Measurements from ENCODE around the gene ITGA1.

Gene ITGA1

DNA sequence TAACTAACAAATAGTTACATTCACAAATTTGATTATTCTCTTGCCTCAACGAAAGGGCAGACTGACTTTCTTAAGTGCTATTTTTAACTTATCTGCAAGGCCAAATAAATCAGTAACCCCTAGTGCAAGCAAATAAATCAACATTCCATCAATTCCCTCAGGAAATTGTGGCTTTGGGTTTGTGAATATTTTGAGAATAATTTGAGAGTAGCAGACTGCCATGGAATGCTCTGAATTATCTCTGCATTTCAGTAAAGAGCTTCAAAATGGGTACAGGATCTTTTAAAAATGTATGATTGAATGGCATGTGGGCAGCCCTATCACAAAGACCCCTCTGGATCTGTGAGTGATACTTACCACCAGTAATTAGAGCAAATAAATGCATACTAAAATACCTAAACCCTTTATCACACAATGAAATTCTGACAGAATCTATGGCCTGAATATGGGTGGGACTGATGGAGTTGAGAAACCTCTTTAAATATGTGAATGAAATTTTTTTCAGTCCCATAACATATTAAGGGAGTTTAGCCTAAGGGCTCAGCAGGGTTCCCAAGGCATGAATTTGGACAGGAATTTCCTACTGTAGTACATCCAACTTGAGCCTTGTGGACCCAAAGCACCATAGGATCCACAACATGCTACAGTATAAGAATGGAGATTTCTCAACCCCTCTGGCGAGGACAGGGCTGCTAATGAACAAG, 109.0 kb downstream of the ITGA1 start:
- H3K27ac ChIP-seq (ENCODE audit: insufficient read depth in 1 of 2, low read depth in 1 of 2, low read length in 2 of 2, poor library complexity in 1 of 2, severe bottlenecking in 2 of 2), result no peak overlapping the region
- no peaks in the 10 kb centered on the region for H3K9me3 ChIP-seq (ENCODE audit: control extremely low read depth in 1 of 5, control insufficient read depth in 4 of 5, insufficient read depth in 2 of 5, low read depth in 1 of 5, low read length in 4 of 5)
- no peaks in the 10 kb centered on the region for H3K4me1 ChIP-seq (ENCODE audit: control extremely low read depth in 1 of 4, control insufficient read depth in 4 of 4, insufficient read depth in 4 of 4, low read length in 3 of 4)
- H3K27me3 ChIP-seq (replicated peaks in 2 of 5; ENCODE audit: control insufficient read depth in 4 of 5, insufficient read depth in 5 of 5, low read length in 4 of 5), result no peaks in the 10 kb centered on the region
- no peaks in the 10 kb centered on the region for H3K36me3 ChIP-seq (ENCODE audit: control insufficient read depth in 4 of 4, insufficient read depth in 4 of 4, low read length in 3 of 4)
- POLR2A ChIA-PET, result no interaction called here
- DNase-seq, result no peak
- WGBS (ENCODE audit: insufficient coverage), result no CpG with 5 or more reads among the region's 2 CpGs
- CTCF ChIA-PET, result no interaction called here
- H3K4me3 ChIP-seq (ENCODE audit: control insufficient read depth in 1 of 7, extremely low read depth in 1 of 7, insufficient read depth in 4 of 7, low read depth in 2 of 7, low read length in 6 of 7), result no peak overlapping the region

DNA sequence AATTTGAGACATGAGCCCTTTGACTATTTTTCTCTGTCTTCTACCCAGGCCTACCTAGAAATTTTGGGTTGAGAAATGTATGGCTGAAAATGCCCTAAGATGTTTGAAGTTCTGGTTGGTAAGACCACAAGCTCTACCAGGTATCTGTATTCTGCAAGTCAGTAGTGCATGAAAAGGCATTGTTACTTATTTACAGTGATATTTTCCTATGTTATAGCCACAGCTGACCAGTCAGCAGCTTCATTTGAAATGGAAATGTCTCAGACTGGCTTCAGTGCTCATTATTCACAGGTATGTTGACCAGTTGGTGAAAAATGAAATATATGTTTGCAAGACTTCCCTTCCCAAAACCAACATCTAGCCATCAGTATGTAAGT, 109.5 kb downstream of the ITGA1 start:
- ChIA-PET POLR2A (no interaction called here), CTCF (no interaction called here)
- Histone ChIP-seq H3K4me3 (ENCODE audit: control insufficient read depth in 1 of 7, extremely low read depth in 1 of 7, insufficient read depth in 4 of 7, low read depth in 2 of 7, low read length in 6 of 7) (no peak overlapping the region), H3K27ac (ENCODE audit: insufficient read depth in 1 of 2, low read depth in 1 of 2, low read length in 2 of 2, poor library complexity in 1 of 2, severe bottlenecking in 2 of 2) (no peak overlapping the region), H3K9me3 (ENCODE audit: control extremely low read depth in 1 of 5, control insufficient read depth in 4 of 5, insufficient read depth in 2 of 5, low read depth in 1 of 5, low read length in 4 of 5) (no peaks in the 10 kb centered on the region), H3K4me1 (ENCODE audit: control extremely low read depth in 1 of 4, control insufficient read depth in 4 of 4, insufficient read depth in 4 of 4, low read length in 3 of 4) (no peaks in the 10 kb centered on the region), H3K36me3 (ENCODE audit: control insufficient read depth in 4 of 4, insufficient read depth in 4 of 4, low read length in 3 of 4) (no peaks in the 10 kb centered on the region), H3K27me3 (replicated peaks in 2 of 5; ENCODE audit: control insufficient read depth in 4 of 5, insufficient read depth in 5 of 5, low read length in 4 of 5) (peaks cover 0 to 1% (median 0%) of the 10 kb centered on the region in 5 experiments)
- no peak for DNase-seq

DNA sequence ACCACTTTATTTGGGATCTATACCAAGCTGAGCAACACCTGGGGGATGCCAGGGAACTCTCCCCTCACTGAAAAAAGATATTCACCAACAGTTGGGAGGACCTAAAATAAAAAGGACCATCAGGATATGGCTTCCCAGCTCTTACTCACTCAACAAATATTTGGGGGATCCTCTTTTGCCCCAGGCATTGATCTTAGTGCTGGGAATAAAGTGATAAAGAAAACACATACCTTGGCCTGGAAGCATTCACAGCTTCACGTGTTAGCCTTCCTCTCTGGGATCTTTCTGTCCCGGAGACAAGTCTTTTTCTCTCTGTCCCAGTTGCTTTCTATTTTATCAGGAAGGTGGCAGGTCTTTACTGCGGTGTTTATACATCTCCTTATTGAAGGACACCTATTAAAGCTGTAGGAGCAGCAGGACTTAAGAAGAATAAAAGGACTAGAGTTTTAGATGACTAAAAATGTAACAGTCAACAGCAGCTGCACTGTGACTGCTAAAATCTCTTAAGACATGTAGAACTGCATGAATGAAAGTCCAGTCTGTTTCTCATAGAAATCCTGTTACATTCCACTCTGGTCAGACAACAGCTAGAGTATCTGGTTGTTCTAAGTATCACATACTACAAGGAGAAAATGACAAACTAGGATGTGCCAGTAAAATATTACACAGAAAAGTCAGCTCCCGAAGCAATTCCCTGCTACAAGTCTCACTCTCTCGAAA, 111.4 kb downstream of the ITGA1 start:
- Histone ChIP-seq H3K36me3 (ENCODE audit: control insufficient read depth in 4 of 4, insufficient read depth in 4 of 4, low read length in 3 of 4) (no peaks in the 10 kb centered on the region), H3K27ac (ENCODE audit: insufficient read depth in 1 of 2, low read depth in 1 of 2, low read length in 2 of 2, poor library complexity in 1 of 2, severe bottlenecking in 2 of 2) (no peak overlapping the region), H3K27me3 (replicated peaks in 2 of 5; ENCODE audit: control insufficient read depth in 4 of 5, insufficient read depth in 5 of 5, low read length in 4 of 5) (peaks cover 0 to 1% (median 0%) of the 10 kb centered on the region in 5 experiments), H3K4me1 (ENCODE audit: control extremely low read depth in 1 of 4, control insufficient read depth in 4 of 4, insufficient read depth in 4 of 4, low read length in 3 of 4) (no peaks in the 10 kb centered on the region), H3K9me3 (ENCODE audit: control extremely low read depth in 1 of 5, control insufficient read depth in 4 of 5, insufficient read depth in 2 of 5, low read depth in 1 of 5, low read length in 4 of 5) (no peaks in the 10 kb centered on the region), H3K4me3 (ENCODE audit: control insufficient read depth in 1 of 7, extremely low read depth in 1 of 7, insufficient read depth in 4 of 7, low read depth in 2 of 7, low read length in 6 of 7) (no peak overlapping the region)
- ChIA-PET POLR2A (no interaction called here), CTCF (interaction anchor here (1.4 kb wide), 1 partner anchor 208 kb away, joined by 3 read pairs; no protein-coding TSS in a partner anchor)
- 95% methylated on average over 2 of the region's 5 CpGs for WGBS (ENCODE audit: insufficient coverage)
- DNase-seq, result no peak

DNA sequence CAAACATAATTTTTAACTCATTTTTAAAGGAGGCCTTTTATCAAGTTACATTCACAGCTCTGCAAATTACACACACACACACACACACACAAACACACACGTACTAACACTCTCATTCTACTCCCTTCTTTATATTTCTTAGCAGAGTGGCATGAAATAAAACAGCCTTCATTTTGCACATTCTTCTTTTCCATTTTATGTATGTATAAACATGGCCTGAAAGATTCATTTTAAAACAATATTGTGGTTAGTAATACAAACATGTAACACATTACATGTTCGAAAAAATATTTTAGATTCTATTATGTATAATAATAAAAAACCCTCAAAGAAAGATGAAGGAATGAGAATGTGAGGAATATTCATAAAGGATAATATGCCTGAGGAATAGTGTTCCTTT, 115.4 kb downstream of the ITGA1 start:
- DNase-seq, result no peak
- WGBS (ENCODE audit: insufficient coverage), result no CpG with 5 or more reads among the region's 2 CpGs
- Histone ChIP-seq H3K4me3 (ENCODE audit: control insufficient read depth in 1 of 7, extremely low read depth in 1 of 7, insufficient read depth in 4 of 7, low read depth in 2 of 7, low read length in 6 of 7) (no peak overlapping the region), H3K27ac (ENCODE audit: insufficient read depth in 1 of 2, low read depth in 1 of 2, low read length in 2 of 2, poor library complexity in 1 of 2, severe bottlenecking in 2 of 2) (no peak overlapping the region), H3K9me3 (ENCODE audit: control extremely low read depth in 1 of 5, control insufficient read depth in 4 of 5, insufficient read depth in 2 of 5, low read depth in 1 of 5, low read length in 4 of 5) (no peaks in the 10 kb centered on the region), H3K27me3 (replicated peaks in 2 of 5; ENCODE audit: control insufficient read depth in 4 of 5, insufficient read depth in 5 of 5, low read length in 4 of 5) (peaks cover 0 to 1% (median 0%) of the 10 kb centered on the region in 5 experiments), H3K4me1 (ENCODE audit: control extremely low read depth in 1 of 4, control insufficient read depth in 4 of 4, insufficient read depth in 4 of 4, low read length in 3 of 4) (no peaks in the 10 kb centered on the region), H3K36me3 (ENCODE audit: control insufficient read depth in 4 of 4, insufficient read depth in 4 of 4, low read length in 3 of 4) (no peaks in the 10 kb centered on the region)
- ChIA-PET POLR2A (no interaction called here), CTCF (interaction anchor here (1.5 kb wide), 1 partner anchor 11 kb away, joined by 3 read pairs; no protein-coding TSS in a partner anchor)

DNA sequence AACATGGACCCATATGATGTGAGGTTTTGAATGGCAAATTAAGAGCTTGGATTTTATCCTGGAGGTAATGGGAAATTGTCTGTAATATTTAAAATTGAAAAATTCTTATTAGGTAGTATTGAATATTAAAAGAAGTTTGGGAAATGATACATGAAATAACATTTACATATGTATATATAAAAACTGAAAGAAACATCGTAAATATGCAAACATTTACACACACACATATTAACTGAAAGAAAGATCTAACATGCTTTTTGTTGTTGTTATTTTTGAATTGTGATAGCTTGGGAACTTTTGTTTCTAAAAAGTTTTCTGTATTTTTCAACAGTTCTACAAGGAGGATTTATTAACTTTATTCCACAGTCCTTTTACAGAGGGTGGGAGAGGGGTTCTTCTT, 118.6 kb downstream of the ITGA1 start:
- H3K9me3 ChIP-seq (ENCODE audit: control extremely low read depth in 1 of 5, control insufficient read depth in 4 of 5, insufficient read depth in 2 of 5, low read depth in 1 of 5, low read length in 4 of 5), result no peaks in the 10 kb centered on the region
- no peaks in the 10 kb centered on the region for H3K4me1 ChIP-seq (ENCODE audit: control extremely low read depth in 1 of 4, control insufficient read depth in 4 of 4, insufficient read depth in 4 of 4, low read length in 3 of 4)
- H3K27me3 ChIP-seq (replicated peaks in 2 of 5; ENCODE audit: control insufficient read depth in 4 of 5, insufficient read depth in 5 of 5, low read length in 4 of 5), result peaks cover 0 to 1% (median 0%) of the 10 kb centered on the region in 5 experiments
- ChIA-PET POLR2A (no interaction called here), CTCF (interaction anchor here (0.8 kb wide), 1 partner anchor 11 kb away, joined by 3 read pairs; no protein-coding TSS in a partner anchor)
- DNase-seq, result no peak
- H3K27ac ChIP-seq (ENCODE audit: insufficient read depth in 1 of 2, low read depth in 1 of 2, low read length in 2 of 2, poor library complexity in 1 of 2, severe bottlenecking in 2 of 2), result no peak overlapping the region
- no peak overlapping the region for H3K4me3 ChIP-seq (ENCODE audit: control insufficient read depth in 1 of 7, extremely low read depth in 1 of 7, insufficient read depth in 4 of 7, low read depth in 2 of 7, low read length in 6 of 7)
- no CpG with 5 or more reads among the region's 1 CpG for WGBS (ENCODE audit: insufficient coverage)
- no peaks in the 10 kb centered on the region for H3K36me3 ChIP-seq (ENCODE audit: control insufficient read depth in 4 of 4, insufficient read depth in 4 of 4, low read length in 3 of 4)

DNA sequence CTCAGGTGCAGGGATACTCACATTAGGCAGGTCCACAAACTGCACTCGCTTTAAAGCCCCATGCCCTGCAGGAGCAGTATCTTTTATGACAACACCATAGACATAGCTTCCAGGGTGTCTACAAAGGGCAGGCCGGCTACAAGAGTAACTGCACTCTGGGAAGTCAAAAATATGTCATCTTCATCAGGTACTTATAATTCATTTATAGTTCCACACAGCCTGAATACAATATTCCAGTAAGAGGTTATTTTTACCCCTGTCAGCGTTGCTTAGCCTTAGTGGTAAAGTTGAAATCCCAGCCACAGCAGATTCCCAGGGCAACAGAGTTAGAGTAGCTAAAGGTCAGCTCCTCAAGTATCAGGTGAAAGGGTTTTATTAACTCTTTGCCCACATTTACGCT, 119.1 kb downstream of the ITGA1 start:
- Histone ChIP-seq H3K4me3 (ENCODE audit: control insufficient read depth in 1 of 7, extremely low read depth in 1 of 7, insufficient read depth in 4 of 7, low read depth in 2 of 7, low read length in 6 of 7) (no peak overlapping the region), H3K9me3 (ENCODE audit: control extremely low read depth in 1 of 5, control insufficient read depth in 4 of 5, insufficient read depth in 2 of 5, low read depth in 1 of 5, low read length in 4 of 5) (no peaks in the 10 kb centered on the region), H3K27ac (ENCODE audit: insufficient read depth in 1 of 2, low read depth in 1 of 2, low read length in 2 of 2, poor library complexity in 1 of 2, severe bottlenecking in 2 of 2) (no peak overlapping the region), H3K27me3 (replicated peaks in 2 of 5; ENCODE audit: control insufficient read depth in 4 of 5, insufficient read depth in 5 of 5, low read length in 4 of 5) (peaks cover 0 to 1% (median 0%) of the 10 kb centered on the region in 5 experiments), H3K4me1 (ENCODE audit: control extremely low read depth in 1 of 4, control insufficient read depth in 4 of 4, insufficient read depth in 4 of 4, low read length in 3 of 4) (no peaks in the 10 kb centered on the region), H3K36me3 (ENCODE audit: control insufficient read depth in 4 of 4, insufficient read depth in 4 of 4, low read length in 3 of 4) (no peaks in the 10 kb centered on the region)
- ChIA-PET POLR2A (no interaction called here), CTCF (interaction anchor here (0.8 kb wide), 1 partner anchor 10 kb away, joined by 3 read pairs; no protein-coding TSS in a partner anchor)
- WGBS (ENCODE audit: insufficient coverage), result 98% methylated on average over 3 of the region's 4 CpGs
- no peak for DNase-seq

DNA sequence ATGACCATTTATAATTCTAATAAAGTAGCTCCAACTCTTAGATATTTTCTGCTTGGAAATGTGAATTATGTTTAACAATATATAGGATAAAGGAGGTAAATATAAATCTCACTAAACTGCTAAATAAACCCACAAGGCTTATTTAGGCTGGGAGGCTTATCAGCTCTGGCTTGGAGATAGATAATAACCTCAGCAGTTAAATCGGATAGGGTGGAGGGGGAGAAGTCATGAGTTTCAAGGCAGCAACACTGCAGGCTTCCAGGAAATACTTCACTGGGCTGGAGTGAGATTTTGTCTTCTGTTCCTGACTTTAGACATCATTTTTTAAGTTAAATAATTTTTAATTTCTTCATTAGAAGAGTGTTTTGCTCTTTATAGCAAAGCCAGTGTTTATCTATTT, 121.5 kb downstream of the ITGA1 start:
- no peaks in the 10 kb centered on the region for H3K4me1 ChIP-seq (ENCODE audit: control extremely low read depth in 1 of 4, control insufficient read depth in 4 of 4, insufficient read depth in 4 of 4, low read length in 3 of 4)
- H3K4me3 ChIP-seq (ENCODE audit: control insufficient read depth in 1 of 7, extremely low read depth in 1 of 7, insufficient read depth in 4 of 7, low read depth in 2 of 7, low read length in 6 of 7), result no peak overlapping the region
- no peak overlapping the region for H3K27ac ChIP-seq (ENCODE audit: insufficient read depth in 1 of 2, low read depth in 1 of 2, low read length in 2 of 2, poor library complexity in 1 of 2, severe bottlenecking in 2 of 2)
- H3K36me3 ChIP-seq (ENCODE audit: control insufficient read depth in 4 of 4, insufficient read depth in 4 of 4, low read length in 3 of 4), result no peaks in the 10 kb centered on the region
- WGBS (ENCODE audit: insufficient coverage), result no CpG with 5 or more reads among the region's 1 CpG
- H3K9me3 ChIP-seq (ENCODE audit: control extremely low read depth in 1 of 5, control insufficient read depth in 4 of 5, insufficient read depth in 2 of 5, low read depth in 1 of 5, low read length in 4 of 5), result no peaks in the 10 kb centered on the region
- no peaks in the 10 kb centered on the region for H3K27me3 ChIP-seq (replicated peaks in 2 of 5; ENCODE audit: control insufficient read depth in 4 of 5, insufficient read depth in 5 of 5, low read length in 4 of 5)
- POLR2A ChIA-PET, result interaction anchor here (0.6 kb wide), 1 partner anchor 185 kb away, joined by 3 read pairs; no protein-coding TSS in a partner anchor
- no peak for DNase-seq
- CTCF ChIA-PET, result interaction anchor here (1.0 kb wide), 2 partner anchors 12 to 110 kb away, joined by 3 read pairs; no protein-coding TSS in a partner anchor
